Measurements from ENCODE around the gene TNFSF8.
A peak's percentile ranks its signal among the peaks of the same experiment; 100 is the strongest.

TNFSF8 gene

GRCh38 chr9:114898741-114899140, 31.6 kb downstream of the TNFSF8 start:
- H3K4me2 ChIP-seq (ENCODE audit: insufficient read depth, low read length, poor library complexity, severe bottlenecking): no peak overlapping the region
- H3K27me3 ChIP-seq (ENCODE audit: control insufficient read depth in 3 of 3, insufficient read depth in 3 of 3, low read depth in 1 of 3, low read length in 3 of 3): peaks cover 0 to 2% (median 0%) of the 10 kb centered on the region in 3 experiments
- H3K4me3 ChIP-seq (ENCODE audit: low read length in 2 of 2): no peak overlapping the region
- no CpG with 5 or more reads among the region's 9 CpGs for WGBS, 2 donors (ENCODE audit: extremely low coverage in 2 of 2, insufficient read length in 2 of 2, insufficient replicate concordance in 1 of 2)
- H2BK120ac ChIP-seq (ENCODE audit: low read depth, low read length): no peak overlapping the region
- DNase-seq (ENCODE audit: low spot score): no peak
- no peaks in the 10 kb centered on the region for H3K79me1 ChIP-seq (ENCODE audit: low read depth, low read length)
- H3K9ac ChIP-seq (ENCODE audit: low read depth, low read length, poor library complexity): no peak overlapping the region
- H3K9me3 ChIP-seq (replicated peaks in 1 of 2; ENCODE audit: control insufficient read depth in 2 of 2, insufficient read depth in 1 of 2, low read depth in 1 of 2, low read length in 2 of 2): no peaks in the 10 kb centered on the region
- H4K91ac ChIP-seq (ENCODE audit: low read depth, low read length, poor library complexity): no peak overlapping the region
- no peaks in the 10 kb centered on the region for H3K36me3 ChIP-seq (replicated peaks in 1 of 2; ENCODE audit: control insufficient read depth in 2 of 2, insufficient read depth in 2 of 2, low read length in 2 of 2)
- H3K4me1 ChIP-seq (ENCODE audit: control insufficient read depth in 2 of 2, insufficient read depth in 1 of 2, low read depth in 1 of 2, low read length in 2 of 2): peaks cover 5 to 17% of the 10 kb centered on the region in 2 donors
- no peak overlapping the region for H2AFZ ChIP-seq (ENCODE audit: low read length)
- H2BK15ac ChIP-seq (ENCODE audit: low read length): no peak overlapping the region
- no peak overlapping the region for H3K14ac ChIP-seq (ENCODE audit: low read length)
- no peak overlapping the region for H2AK5ac ChIP-seq (ENCODE audit: low read depth, low read length)
- H3K18ac ChIP-seq (ENCODE audit: low read length): no peak overlapping the region
- H2BK12ac ChIP-seq (ENCODE audit: low read length): no peak overlapping the region
- no peak overlapping the region for H3K23ac ChIP-seq (ENCODE audit: low read depth, low read length, poor library complexity)
- H2BK5ac ChIP-seq (ENCODE audit: low read length): no peak overlapping the region
- H3K27ac ChIP-seq (replicated peaks; ENCODE audit: low read length): no peak overlapping the region
- H3K4ac ChIP-seq (ENCODE audit: low read length): no peak overlapping the region
- no peak overlapping the region for H4K8ac ChIP-seq (ENCODE audit: low read depth, low read length)

GRCh38 chr9:114897196-114897595, 33.2 kb downstream of the TNFSF8 start:
- H3K23ac ChIP-seq (ENCODE audit: low read depth, low read length, poor library complexity): no peak overlapping the region
- H2BK12ac ChIP-seq (ENCODE audit: low read length): no peak overlapping the region
- no peak for DNase-seq (ENCODE audit: low spot score)
- no peaks in the 10 kb centered on the region for H3K36me3 ChIP-seq (replicated peaks in 1 of 2; ENCODE audit: control insufficient read depth in 2 of 2, insufficient read depth in 2 of 2, low read length in 2 of 2)
- no peak overlapping the region for H2AFZ ChIP-seq (ENCODE audit: low read length)
- H3K9ac ChIP-seq (ENCODE audit: low read depth, low read length, poor library complexity): no peak overlapping the region
- no peak overlapping the region for H3K4me2 ChIP-seq (ENCODE audit: insufficient read depth, low read length, poor library complexity, severe bottlenecking)
- WGBS, 2 donors (ENCODE audit: extremely low coverage in 2 of 2, insufficient read length in 2 of 2, insufficient replicate concordance in 1 of 2): no CpG with 5 or more reads among the region's 3 CpGs
- no peak overlapping the region for H2BK15ac ChIP-seq (ENCODE audit: low read length)
- no peak overlapping the region for H4K8ac ChIP-seq (ENCODE audit: low read depth, low read length)
- no peak overlapping the region for H3K4ac ChIP-seq (ENCODE audit: low read length)
- H4K91ac ChIP-seq (ENCODE audit: low read depth, low read length, poor library complexity): no peak overlapping the region
- peaks cover 0 to under 1% (median 0%) of the 10 kb centered on the region in 3 experiments for H3K27me3 ChIP-seq (ENCODE audit: control insufficient read depth in 3 of 3, insufficient read depth in 3 of 3, low read depth in 1 of 3, low read length in 3 of 3)
- no peak overlapping the region for H2AK5ac ChIP-seq (ENCODE audit: low read depth, low read length)
- no peak overlapping the region for H3K18ac ChIP-seq (ENCODE audit: low read length)
- no peak overlapping the region for H3K14ac ChIP-seq (ENCODE audit: low read length)
- no peak overlapping the region for H3K4me3 ChIP-seq (ENCODE audit: low read length in 2 of 2)
- H3K9me3 ChIP-seq (replicated peaks in 1 of 2; ENCODE audit: control insufficient read depth in 2 of 2, insufficient read depth in 1 of 2, low read depth in 1 of 2, low read length in 2 of 2): no peaks in the 10 kb centered on the region
- H3K79me1 ChIP-seq (ENCODE audit: low read depth, low read length): no peaks in the 10 kb centered on the region
- no peak overlapping the region for H3K27ac ChIP-seq (replicated peaks; ENCODE audit: low read length)
- peaks cover 5 to 17% of the 10 kb centered on the region in 2 donors for H3K4me1 ChIP-seq (ENCODE audit: control insufficient read depth in 2 of 2, insufficient read depth in 1 of 2, low read depth in 1 of 2, low read length in 2 of 2)
- no peak overlapping the region for H2BK120ac ChIP-seq (ENCODE audit: low read depth, low read length)
- no peak overlapping the region for H2BK5ac ChIP-seq (ENCODE audit: low read length)

GRCh38 chr9:114896344-114896743, 34.0 kb downstream of the TNFSF8 start:
- Histone ChIP-seq H3K79me1 (ENCODE audit: low read depth, low read length) (no peaks in the 10 kb centered on the region), H3K4me2 (ENCODE audit: insufficient read depth, low read length, poor library complexity, severe bottlenecking) (no peak overlapping the region), H2BK12ac (ENCODE audit: low read length) (no peak overlapping the region), H2AFZ (ENCODE audit: low read length) (no peak overlapping the region), H2BK5ac (ENCODE audit: low read length) (no peak overlapping the region), H3K36me3 (replicated peaks in 1 of 2; ENCODE audit: control insufficient read depth in 2 of 2, insufficient read depth in 2 of 2, low read length in 2 of 2) (no peaks in the 10 kb centered on the region), H3K27ac (replicated peaks; ENCODE audit: low read length) (no peak overlapping the region), H2AK5ac (ENCODE audit: low read depth, low read length) (no peak overlapping the region), H2BK120ac (ENCODE audit: low read depth, low read length) (no peak overlapping the region), H3K23ac (ENCODE audit: low read depth, low read length, poor library complexity) (no peak overlapping the region), H4K8ac (ENCODE audit: low read depth, low read length) (no peak overlapping the region), H2BK15ac (ENCODE audit: low read length) (no peak overlapping the region), H4K91ac (ENCODE audit: low read depth, low read length, poor library complexity) (no peak overlapping the region), H3K4me1 (ENCODE audit: control insufficient read depth in 2 of 2, insufficient read depth in 1 of 2, low read depth in 1 of 2, low read length in 2 of 2) (peaks cover 5 to 17% of the 10 kb centered on the region in 2 donors), H3K14ac (ENCODE audit: low read length) (no peak overlapping the region), H3K9me3 (replicated peaks in 1 of 2; ENCODE audit: control insufficient read depth in 2 of 2, insufficient read depth in 1 of 2, low read depth in 1 of 2, low read length in 2 of 2) (no peaks in the 10 kb centered on the region), H3K9ac (ENCODE audit: low read depth, low read length, poor library complexity) (no peak overlapping the region), H3K4me3 (ENCODE audit: low read length in 2 of 2) (no peak overlapping the region), H3K27me3 (ENCODE audit: control insufficient read depth in 3 of 3, insufficient read depth in 3 of 3, low read depth in 1 of 3, low read length in 3 of 3) (no peaks in the 10 kb centered on the region), H3K4ac (ENCODE audit: low read length) (no peak overlapping the region), H3K18ac (ENCODE audit: low read length) (no peak overlapping the region)
- DNase-seq (ENCODE audit: low spot score): no peak

GRCh38 chr9:114895521-114895991, 34.8 kb downstream of the TNFSF8 start:
- H3K4me1 ChIP-seq (ENCODE audit: control insufficient read depth in 2 of 2, insufficient read depth in 1 of 2, low read depth in 1 of 2, low read length in 2 of 2): peaks cover 5 to 17% of the 10 kb centered on the region in 2 donors
- H2AFZ ChIP-seq (ENCODE audit: low read length): peak overlapping the region; percentile 77
- no peak overlapping the region for H3K18ac ChIP-seq (ENCODE audit: low read length)
- H3K4ac ChIP-seq (ENCODE audit: low read length): no peak overlapping the region
- H3K9ac ChIP-seq (ENCODE audit: low read depth, low read length, poor library complexity): no peak overlapping the region
- no peak for DNase-seq (ENCODE audit: low spot score)
- no peak overlapping the region for H2AK5ac ChIP-seq (ENCODE audit: low read depth, low read length)
- H3K27me3 ChIP-seq (ENCODE audit: control insufficient read depth in 3 of 3, insufficient read depth in 3 of 3, low read depth in 1 of 3, low read length in 3 of 3): no peaks in the 10 kb centered on the region
- H3K9me3 ChIP-seq (replicated peaks in 1 of 2; ENCODE audit: control insufficient read depth in 2 of 2, insufficient read depth in 1 of 2, low read depth in 1 of 2, low read length in 2 of 2): no peaks in the 10 kb centered on the region
- no peaks in the 10 kb centered on the region for H3K36me3 ChIP-seq (replicated peaks in 1 of 2; ENCODE audit: control insufficient read depth in 2 of 2, insufficient read depth in 2 of 2, low read length in 2 of 2)
- no peak overlapping the region for H2BK12ac ChIP-seq (ENCODE audit: low read length)
- H2BK15ac ChIP-seq (ENCODE audit: low read length): no peak overlapping the region
- no peak overlapping the region for H3K4me2 ChIP-seq (ENCODE audit: insufficient read depth, low read length, poor library complexity, severe bottlenecking)
- H3K23ac ChIP-seq (ENCODE audit: low read depth, low read length, poor library complexity): no peak overlapping the region
- H3K14ac ChIP-seq (ENCODE audit: low read length): no peak overlapping the region
- H3K4me3 ChIP-seq (ENCODE audit: low read length in 2 of 2): no peak overlapping the region
- H4K8ac ChIP-seq (ENCODE audit: low read depth, low read length): no peak overlapping the region
- no peaks in the 10 kb centered on the region for H3K79me1 ChIP-seq (ENCODE audit: low read depth, low read length)
- peak overlapping the region; percentile 5 for H3K27ac ChIP-seq (replicated peaks; ENCODE audit: low read length)
- H2BK5ac ChIP-seq (ENCODE audit: low read length): no peak overlapping the region
- H4K91ac ChIP-seq (ENCODE audit: low read depth, low read length, poor library complexity): no peak overlapping the region
- no peak overlapping the region for H2BK120ac ChIP-seq (ENCODE audit: low read depth, low read length)

All from neuronal stem cell (in vitro differentiated cells).